Calu3 (cell line): ENCODE data around the gene TNFAIP2. TPM values are rescaled to one million over a fixed set of nuclear protein-coding genes. Genes with fewer than 3 reads are reported as not detected.

Experiments used
- BruUV-seq: library from RNA; stranded (reverse); fragments of 400-500 nt; replicated peaks from 2 replicates; lab custom pipeline; 2021; lab: Mats Ljungman, UMichigan
- CTCF ChIA-PET: fragments of 300-600 bp; sonication (Branson Sonifier 250); formaldehyde crosslinking; loops from one replicate; lab custom pipeline; 2022; ENCODE audit warnings: antibody characterized with exemption; lab: Charles Lee
- DNase-seq: peaks from one replicate; pipeline ENCODE4 v3.0.0; 2022
- H3K27ac Mint-ChIP-seq: one replicate; pipeline ENCODE4 v1.8.0; 2022; ENCODE audit warnings: mixed read lengths; ENCODE audit not compliant: unreplicated experiment
- H3K27me3 Mint-ChIP-seq: one replicate; pipeline ENCODE4 v1.8.0; 2022; ENCODE audit warnings: mixed read lengths; ENCODE audit not compliant: unreplicated experiment
- H3K36me3 Mint-ChIP-seq: one replicate; pipeline ENCODE4 v1.8.0; 2022; ENCODE audit warnings: mild to moderate bottlenecking, moderate library complexity, mixed read lengths; ENCODE audit not compliant: insufficient read depth, unreplicated experiment
- H3K4me1 Mint-ChIP-seq: one replicate; pipeline ENCODE4 v1.8.0; 2022; ENCODE audit warnings: mild to moderate bottlenecking, low read depth, mixed read lengths; ENCODE audit not compliant: unreplicated experiment
- H3K4me3 Mint-ChIP-seq: one replicate; pipeline ENCODE4 v1.8.0; 2022; ENCODE audit warnings: mild to moderate bottlenecking, low read depth, moderate library complexity, mixed read lengths; ENCODE audit not compliant: unreplicated experiment
- H3K9me3 Mint-ChIP-seq: one replicate; pipeline ENCODE4 v1.8.0; 2022; ENCODE audit warnings: low read depth, mixed read lengths; ENCODE audit not compliant: unreplicated experiment
- CTCF ChIP-seq: fragments of 200-600 bp; IDR thresholded peaks from one replicate; pipeline ENCODE4 v1.8.0; 2022; ENCODE audit warnings: antibody characterized with exemption; ENCODE audit not compliant: unreplicated experiment
- intact Hi-C: fragments of 100-400 bp; cut with micrococcal nuclease; formaldehyde crosslinking; loops from one replicate; pipeline ENCODE4 v1.10.0; 2022; ENCODE audit not compliant: unreplicated experiment
- total RNA-seq: library from RNA; stranded (reverse); gene quantifications from 2 replicates; pipeline ENCODE4 v1.2.3, GENCODE V29; 2022

The TNFAIP2 gene
- total RNA-seq, 1 experiment from 2014 or later: 195 TPM

GRCh38 chr14:103136388-103137271 is 13.4 kb downstream of the TNFAIP2 start:
- H3K9me3 Mint-ChIP-seq: no peaks in the 10 kb centered on the region
- TSS peak; percentile 74 for BruUV-seq
- CTCF ChIA-PET: interaction anchor here (0.7 to 0.9 kb wide), 2 partner anchors 13 to 150 kb away, joined by 3 to 4 read pairs; partner anchors contain the start of gene TNFAIP2
- no peak for DNase-seq
- peaks cover 30% of the 10 kb centered on the region for H3K36me3 Mint-ChIP-seq
- H3K4me3 Mint-ChIP-seq: no peak overlapping the region
- H3K27ac Mint-ChIP-seq: no peak overlapping the region
- intact Hi-C loops: no loop called here
- peaks cover 25% of the 10 kb centered on the region for H3K4me1 Mint-ChIP-seq
- no peak for TF ChIP-seq CTCF
- H3K27me3 Mint-ChIP-seq: no peaks in the 10 kb centered on the region

- Mint-ChIP-seq H3K4me3 (no peak overlapping the region), H3K27ac (no peak overlapping the region), H3K9me3 (no peaks in the 10 kb centered on the region), H3K4me1 (peaks cover 25% of the 10 kb centered on the region), H3K36me3 (peaks cover 26% of the 10 kb centered on the region), H3K27me3 (no peaks in the 10 kb centered on the region)
- DNase-seq: no peak
- no TSS peak for BruUV-seq
- intact Hi-C loops: no loop called here
- CTCF ChIA-PET: interaction anchor here (0.9 kb wide), 1 partner anchor 14 kb away, joined by 4 read pairs; the partner anchor contains the start of gene TNFAIP2
- no peak for TF ChIP-seq CTCF
These were observed 14.5 kb downstream of the TNFAIP2 start for GRCh38 chr14:103137689-103138300.

DNA sequence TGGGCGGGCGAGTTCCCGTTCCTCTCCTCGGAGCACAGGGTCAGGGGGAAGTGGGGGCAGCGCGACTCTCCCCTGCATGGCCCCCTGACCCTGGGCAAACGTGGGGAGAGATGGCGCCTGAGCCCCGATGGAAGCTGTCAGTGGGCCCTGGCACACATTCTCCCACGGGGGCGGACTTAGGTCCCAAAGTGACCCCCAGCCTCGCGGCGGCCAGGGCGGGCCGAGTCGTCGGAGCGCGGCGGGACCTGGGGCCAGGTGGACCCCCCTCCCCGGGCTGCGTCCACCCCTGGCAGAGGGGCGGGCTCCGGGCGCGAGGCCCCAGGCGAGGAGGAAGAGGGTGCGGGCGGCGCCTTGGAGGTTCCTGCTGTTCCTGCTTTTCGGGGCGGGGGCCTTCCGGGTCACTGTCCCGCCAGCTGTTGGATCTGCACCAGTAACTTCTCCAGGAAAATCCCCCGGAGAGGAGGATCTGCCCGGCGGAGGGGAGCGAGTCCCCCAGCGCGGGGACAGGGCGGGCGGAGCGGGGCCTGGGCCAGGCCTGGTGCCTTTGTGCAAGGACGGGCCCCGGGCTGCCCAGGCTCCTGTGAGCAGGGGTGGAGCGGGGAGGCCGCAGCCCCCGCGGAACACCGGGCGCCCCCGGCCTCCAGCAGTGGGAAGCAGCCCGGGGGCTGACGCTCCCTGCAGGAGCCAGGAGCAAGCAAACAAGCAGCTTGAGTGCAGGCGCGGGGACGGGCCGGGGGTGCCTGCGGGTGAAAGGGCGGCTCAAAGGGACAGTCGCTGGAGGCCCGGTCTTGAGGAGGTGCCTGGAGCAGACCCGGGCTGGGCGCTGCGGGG is 15.3 kb downstream of the TNFAIP2 start:
- CTCF ChIA-PET: no interaction called here
- peaks cover 26% of the 10 kb centered on the region for H3K36me3 Mint-ChIP-seq
- no TSS peak for BruUV-seq

More for the DNA sequence above, 15.3 kb downstream of the TNFAIP2 start:
- Mint-ChIP-seq H3K27me3 (no peaks in the 10 kb centered on the region), H3K4me3 (no peak overlapping the region), H3K9me3 (no peaks in the 10 kb centered on the region), H3K4me1 (peaks cover 29% of the 10 kb centered on the region), H3K27ac (no peak overlapping the region)
- no peak for DNase-seq
- no peak for TF ChIP-seq CTCF
- intact Hi-C loops: no loop called here
